ENCODE results near the gene PPM1H.
"Not testable (repeated sequence)": the region's sequence is repeated elsewhere in the genome, so short reads cannot be mapped to it uniquely, and the experiment has no call there.

PPM1H gene

GRCh38 chr12:62907078-62907477 is 27.9 kb downstream of the PPM1H start:
- DNase-seq, result no peak

DNA sequence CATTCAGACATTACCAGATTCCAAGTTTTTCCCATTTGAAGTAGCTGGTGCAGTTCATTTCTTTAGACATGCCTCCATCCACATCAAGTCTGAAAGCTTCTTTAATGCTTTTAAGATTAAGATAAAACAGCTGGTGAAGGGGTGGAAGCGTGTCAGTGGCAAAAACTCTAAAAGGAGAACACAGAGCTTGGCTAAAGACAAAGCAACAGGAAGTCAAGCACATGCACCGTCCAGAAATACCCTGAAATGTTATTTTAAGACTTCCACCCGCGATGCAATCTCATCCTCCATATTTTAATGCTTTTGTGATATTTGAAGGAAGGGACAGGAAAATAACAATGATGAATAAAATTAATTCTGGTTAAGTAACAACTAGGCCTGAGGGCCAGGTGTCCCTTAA is 31.8 kb downstream of the PPM1H start:
- DNase-seq, result no peak

GRCh38 chr12:62900686-62901272 is 34.2 kb downstream of the PPM1H start:
- no peak for DNase-seq

DNA sequence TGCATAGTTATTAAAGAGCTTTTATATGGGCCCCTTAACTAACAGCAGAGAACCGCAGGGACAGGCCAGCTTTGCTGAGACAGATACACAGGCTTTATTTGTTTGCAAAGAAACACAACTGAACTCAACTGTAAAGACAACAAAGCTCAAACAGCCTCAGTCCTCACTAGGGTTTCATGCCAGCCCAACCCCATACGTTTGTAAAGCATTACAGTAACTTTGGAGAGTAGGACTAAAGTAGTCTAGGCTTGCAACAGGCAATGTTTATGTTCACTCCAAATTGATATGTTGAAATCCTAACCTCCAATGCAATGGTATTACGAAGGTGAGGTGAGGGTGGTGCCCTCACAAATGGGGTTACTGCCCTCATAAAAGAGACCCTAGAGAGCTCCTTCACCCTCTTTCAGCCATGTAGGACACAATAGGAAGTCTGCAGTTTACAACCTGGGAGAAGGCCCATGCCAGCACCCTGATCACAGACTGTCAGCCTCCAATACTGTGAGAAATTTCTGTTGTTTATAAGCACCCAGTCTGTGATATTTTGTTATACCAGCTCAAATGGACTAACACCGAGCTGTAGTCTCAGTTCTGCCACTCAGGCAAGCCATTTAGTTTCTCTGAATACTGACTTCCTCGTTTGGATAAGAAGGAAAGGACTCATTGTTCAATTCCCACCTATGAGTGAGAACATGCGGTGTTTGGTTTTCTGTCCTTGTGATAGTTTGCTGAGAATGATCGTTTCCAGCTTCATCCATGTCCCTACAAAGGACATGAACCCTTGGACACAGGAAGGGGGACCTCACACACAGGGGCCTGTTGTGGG is 35.2 kb downstream of the PPM1H start:
- DNase-seq, result no peak

- DNase-seq, result no peak
These were observed 36.4 kb downstream of the PPM1H start for GRCh38 chr12:62898526-62898925.

DNA sequence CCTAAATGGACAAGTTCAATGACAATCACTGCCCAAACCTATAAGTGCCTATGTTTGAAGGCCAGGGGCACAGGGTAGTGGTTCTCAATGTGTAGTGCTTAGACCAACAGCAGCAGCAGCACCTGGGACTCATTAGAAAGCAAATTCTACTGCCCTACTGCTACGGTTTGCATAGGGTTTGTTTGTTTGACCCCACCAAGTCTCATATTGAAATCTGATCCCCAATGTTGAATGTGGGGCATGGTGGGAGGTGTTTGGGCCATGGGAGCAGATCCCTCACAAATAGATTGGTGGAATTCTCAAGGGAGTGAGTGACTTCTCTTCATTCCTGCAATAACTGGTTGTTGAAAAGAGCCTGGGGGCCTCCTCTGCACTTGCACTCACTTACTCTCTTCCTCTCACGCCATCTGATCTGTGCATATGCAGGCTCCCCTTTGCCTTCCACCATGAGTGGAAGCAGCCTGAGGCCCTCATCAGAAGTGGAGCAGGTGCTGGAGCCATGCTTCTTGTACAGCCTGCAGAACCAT is 39.5 kb downstream of the PPM1H start:
- no peak for DNase-seq

- DNase-seq, result no peak
These were observed 41.7 kb downstream of the PPM1H start for GRCh38 chr12:62893276-62893675.

DNA sequence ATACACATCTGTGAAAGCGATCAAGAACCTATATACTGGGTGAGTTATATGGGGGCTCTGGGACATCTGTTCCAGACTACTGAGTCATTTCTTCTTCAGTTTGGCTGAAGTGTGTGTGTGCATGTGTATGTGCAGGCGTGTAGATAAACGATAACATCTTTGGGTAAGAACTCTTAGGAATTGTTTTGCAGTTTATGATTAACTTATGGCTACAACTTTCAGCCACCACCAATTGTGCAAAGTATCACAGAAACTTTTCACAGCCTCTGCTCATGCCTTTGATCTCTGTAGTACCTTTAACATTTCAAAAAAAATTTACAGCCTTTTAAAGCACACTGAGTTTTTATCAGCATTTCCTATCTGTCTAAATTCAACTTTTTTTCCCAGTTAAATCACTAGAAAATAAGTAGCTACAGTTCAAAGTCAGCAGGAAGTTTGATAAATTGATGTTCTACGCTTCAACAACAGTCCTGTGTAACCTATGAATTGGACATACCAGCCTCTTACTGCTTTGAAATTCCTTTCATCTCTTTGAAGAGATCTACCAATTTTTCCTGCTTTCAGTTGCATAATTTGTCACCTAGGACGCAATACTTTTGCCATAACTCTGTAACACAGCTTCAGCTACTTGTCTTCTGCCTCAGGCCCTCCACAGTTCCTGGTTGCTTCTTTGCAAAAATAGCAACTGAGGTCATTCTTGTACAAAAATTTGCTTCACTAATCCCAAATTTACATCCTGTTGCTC is 43.0 kb downstream of the PPM1H start:
- DNase-seq, result no peak

GRCh38 chr12:62888454-62889110 is 46.4 kb downstream of the PPM1H start:
- DNase-seq, result no peak

- no peak for DNase-seq
These were observed 48.2 kb downstream of the PPM1H start for GRCh38 chr12:62886796-62887195.

DNA sequence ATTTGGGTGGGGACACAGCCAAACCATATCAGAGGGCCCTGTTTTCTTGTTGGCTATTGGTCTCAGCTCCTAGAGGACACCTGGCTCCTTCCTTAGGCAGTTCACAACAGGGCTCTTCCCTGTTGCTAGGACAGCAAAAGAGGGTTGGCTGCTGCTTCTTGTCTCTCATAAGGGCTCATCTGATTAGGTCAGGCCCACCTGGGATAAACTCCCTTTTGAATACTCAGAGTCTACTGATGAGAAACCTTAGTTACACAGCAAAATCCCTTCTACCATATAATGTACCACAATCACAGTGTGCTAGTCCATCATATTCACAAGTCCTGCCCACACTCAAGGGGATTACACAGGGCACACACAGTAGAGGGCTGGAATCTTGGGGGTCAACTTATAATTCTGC is 49.7 kb downstream of the PPM1H start:
- no peak for DNase-seq

DNA sequence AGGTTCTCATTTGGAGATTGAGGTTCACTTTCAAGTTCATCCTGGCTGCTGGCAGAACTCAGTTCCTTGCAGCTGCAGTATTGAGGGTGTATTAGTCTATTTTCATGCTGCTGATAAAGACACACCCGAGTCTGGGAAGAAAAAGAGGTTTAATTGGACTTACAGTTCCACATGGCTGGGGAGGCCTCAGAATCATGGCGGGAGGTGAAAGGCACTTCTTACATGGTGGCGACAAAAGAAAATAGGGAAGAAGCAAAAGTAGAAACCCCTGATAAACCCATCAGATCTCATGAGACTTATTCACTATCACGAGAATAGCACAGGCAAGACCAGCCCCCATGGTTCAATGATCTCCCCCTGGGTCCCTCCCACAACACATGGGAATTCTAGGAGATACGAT is 50.1 kb downstream of the PPM1H start:
- not testable (repeated sequence) for DNase-seq

DNA sequence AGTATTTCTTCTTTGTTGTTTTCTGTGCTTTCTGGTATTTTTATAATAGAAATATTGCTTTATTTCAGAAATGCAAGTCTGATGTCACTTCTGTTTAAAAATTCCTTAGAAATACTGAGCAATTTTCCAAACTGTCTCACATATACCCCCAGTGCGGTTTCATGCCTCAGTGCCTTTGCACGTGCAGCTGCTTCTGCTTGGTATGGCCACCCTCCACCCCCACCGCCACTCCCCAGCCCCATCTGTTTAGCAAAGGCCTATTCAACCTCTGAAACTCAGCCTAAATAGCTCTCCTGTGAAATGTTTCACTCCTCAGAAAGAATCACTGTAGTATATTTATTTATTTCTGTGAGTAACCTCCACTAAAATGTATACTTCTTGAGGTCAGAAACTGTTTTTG is 52.3 kb downstream of the PPM1H start:
- no peak for DNase-seq

DNA sequence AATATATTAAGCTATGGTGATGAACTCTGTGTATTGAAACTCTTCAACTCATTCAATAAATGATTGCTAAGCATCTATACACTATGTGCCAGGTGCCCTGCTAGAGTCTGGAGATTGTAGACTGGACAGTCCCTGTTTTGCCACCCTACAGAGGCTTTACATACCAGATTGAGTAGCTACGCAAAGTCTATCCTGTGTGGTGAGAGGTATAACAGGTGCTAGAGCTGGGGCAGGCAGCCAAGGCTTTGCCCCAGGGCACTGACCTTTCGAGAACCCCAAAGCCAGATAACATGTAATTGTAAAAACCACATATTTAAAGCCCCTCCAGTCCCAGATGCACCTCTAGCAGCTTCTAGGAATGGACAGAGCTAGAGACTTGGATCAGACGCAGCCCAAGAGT is 52.8 kb downstream of the PPM1H start:
- no peak for DNase-seq

DNA sequence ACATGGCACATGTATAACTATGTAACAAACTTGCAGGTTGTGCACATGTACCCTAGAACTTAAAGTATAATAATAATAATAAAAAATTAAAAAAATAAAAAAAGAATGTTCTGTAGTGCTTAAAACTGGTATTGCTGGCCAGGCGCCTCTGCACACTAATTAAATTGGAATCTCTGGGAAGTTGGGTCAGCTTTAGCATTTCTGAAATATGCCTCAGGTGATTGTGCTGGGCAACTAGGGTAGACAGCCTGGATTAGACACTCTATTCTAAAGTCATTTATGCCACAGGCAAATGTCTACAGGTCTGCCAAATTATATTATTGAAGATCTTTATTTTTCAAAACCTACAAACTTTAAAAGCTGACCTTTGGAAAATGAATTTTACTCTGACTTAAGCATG is 55.3 kb downstream of the PPM1H start:
- no peak for DNase-seq

- DNase-seq, result not testable (repeated sequence)
These were observed 55.7 kb downstream of the PPM1H start for GRCh38 chr12:62879228-62879627.

GRCh38 chr12:62878211-62878610 is 56.7 kb downstream of the PPM1H start:
- no peak for DNase-seq

DNA sequence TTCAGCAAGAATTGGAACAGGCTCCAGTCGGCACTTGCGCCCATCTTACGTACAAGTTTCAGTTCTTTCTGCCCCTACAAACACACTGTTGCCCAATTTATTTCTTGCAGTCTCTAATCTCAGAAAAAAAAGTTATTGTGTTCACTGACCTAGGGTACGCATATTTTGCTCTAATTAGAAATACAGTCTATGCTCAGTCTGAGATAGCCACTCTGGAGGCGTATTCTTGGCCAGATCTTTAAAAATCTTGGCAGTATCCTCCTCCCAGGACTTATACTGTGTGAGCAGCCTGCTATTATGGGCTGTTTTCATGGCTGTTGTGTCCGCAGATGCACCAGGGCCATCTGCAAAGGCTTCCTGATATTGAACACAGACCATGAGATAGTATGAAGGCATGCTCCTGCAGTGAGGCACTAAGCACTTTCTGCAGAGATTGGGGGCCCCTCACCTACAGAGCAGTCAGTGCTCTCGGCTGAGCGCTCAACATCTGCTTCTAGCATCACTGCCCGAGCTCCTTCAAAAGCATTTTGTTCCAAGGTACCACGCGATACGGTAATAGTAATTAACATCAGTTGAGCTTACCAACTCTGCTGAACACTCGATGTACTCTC is 57.9 kb downstream of the PPM1H start:
- DNase-seq, result no peak

- DNase-seq, result no peak
These were observed 61.0 kb downstream of the PPM1H start for GRCh38 chr12:62873826-62874448.

DNA sequence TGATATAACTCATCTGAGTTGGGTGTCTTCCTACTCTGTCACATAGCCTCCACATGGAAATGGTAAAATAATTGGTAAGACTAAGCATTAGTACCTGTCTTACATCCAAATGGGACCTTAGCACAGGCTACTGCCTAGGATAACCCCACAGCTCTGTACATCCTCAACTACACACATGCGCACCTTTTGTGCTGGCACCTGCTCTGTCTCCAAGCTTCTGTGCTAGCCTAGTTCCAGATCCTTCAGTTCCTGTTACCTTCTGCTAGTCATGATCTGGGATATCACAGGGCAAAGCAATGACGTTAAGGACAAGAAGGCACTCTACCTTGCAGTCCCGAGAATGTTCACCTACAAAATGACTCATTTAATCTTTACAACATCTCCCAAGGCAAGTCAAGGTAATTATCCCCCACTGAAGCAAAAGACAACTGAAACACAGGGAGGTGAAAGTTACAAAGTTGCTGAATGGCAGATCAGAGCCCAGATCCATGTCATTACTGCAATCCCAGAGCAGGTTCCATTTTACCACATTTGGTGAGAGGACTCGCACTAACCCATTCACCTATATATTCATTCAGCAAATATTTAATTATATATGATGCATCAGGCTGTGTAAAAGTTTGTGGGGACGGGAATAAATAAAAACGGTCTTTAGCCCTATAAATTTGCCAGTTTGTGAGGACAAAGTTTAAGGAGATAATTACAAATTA is 61.7 kb downstream of the PPM1H start:
- DNase-seq, result no peak

DNA sequence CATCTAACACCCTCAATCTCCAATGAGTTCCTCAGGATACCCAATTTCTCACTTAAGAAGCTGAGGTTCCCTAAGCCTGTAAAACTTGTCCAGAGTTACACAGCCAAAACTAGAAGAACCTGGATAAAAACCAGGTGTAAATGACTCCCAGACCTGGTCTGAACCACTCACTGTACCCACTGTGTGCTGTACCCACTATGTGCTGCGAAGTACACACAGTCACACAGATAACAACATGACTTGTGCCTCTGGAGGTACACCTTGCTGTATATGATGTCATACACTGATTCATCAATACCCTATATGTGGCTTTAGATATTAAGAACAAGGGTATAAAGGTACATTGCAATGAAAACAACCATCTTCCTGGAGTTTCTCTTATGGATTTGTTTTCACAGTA is 66.1 kb downstream of the PPM1H start:
- DNase-seq, result no peak

Measured in activated naive CD4-positive, alpha-beta T cell (primary cell).